Measurements from ENCODE around the gene ANO4. TPM values are rescaled to one million over a fixed set of nuclear protein-coding genes. Genes with fewer than 3 reads are reported as not detected.
"Not testable (repeated sequence)": the region's sequence is repeated elsewhere in the genome, so short reads cannot be mapped to it uniquely, and the experiment has no call there.

Gene ANO4
- total RNA-seq, 2 experiments from 2014 or later = not detected

DNA sequence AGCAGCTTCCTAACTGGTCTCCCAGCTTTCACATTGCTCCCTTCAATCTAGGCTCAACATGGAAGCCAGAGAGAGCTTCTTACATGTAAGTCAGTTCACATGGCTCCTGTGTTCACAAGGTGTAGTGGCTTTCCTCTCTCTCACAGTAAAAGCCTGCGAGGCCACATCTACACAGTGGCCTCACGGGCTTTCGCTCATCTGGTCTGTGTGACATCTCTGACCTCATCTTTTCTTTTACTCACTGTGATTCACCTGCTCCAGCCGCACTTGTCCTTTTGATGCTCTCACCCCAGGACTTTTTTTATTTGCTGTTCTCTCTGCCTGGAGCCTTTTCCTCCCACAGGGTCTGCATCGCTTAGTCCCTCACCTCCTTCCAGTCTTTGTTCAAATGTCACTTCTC lies 293.3 kb downstream of the ANO4 start:
- Mint-ChIP-seq H3K4me1 (ENCODE audit: low read depth) (no peaks in the 10 kb centered on the region), H3K4me3 (no peak overlapping the region), H3K27ac (no peak overlapping the region), H3K27me3 (no peaks in the 10 kb centered on the region), H3K36me3 (ENCODE audit: low read depth) (no peaks in the 10 kb centered on the region), H3K9me3 (no peaks in the 10 kb centered on the region)
- ChIA-PET CTCF (no interaction called here), POLR2A (no interaction called here)
- DNase-seq = no peak
- ATAC-seq = no peak
- TF ChIP-seq, protein P1, sequence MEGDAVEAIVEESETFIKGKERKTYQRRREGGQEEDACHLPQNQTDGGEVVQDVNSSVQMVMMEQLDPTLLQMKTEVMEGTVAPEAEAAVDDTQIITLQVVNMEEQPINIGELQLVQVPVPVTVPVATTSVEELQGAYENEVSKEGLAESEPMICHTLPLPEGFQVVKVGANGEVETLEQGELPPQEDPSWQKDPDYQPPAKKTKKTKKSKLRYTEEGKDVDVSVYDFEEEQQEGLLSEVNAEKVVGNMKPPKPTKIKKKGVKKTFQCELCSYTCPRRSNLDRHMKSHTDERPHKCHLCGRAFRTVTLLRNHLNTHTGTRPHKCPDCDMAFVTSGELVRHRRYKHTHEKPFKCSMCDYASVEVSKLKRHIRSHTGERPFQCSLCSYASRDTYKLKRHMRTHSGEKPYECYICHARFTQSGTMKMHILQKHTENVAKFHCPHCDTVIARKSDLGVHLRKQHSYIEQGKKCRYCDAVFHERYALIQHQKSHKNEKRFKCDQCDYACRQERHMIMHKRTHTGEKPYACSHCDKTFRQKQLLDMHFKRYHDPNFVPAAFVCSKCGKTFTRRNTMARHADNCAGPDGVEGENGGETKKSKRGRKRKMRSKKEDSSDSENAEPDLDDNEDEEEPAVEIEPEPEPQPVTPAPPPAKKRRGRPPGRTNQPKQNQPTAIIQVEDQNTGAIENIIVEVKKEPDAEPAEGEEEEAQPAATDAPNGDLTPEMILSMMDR (IDR thresholded peaks at IDR 0.05) = no peak
- intact Hi-C loops (cut with micrococcal nuclease) = no loop called here

DNA sequence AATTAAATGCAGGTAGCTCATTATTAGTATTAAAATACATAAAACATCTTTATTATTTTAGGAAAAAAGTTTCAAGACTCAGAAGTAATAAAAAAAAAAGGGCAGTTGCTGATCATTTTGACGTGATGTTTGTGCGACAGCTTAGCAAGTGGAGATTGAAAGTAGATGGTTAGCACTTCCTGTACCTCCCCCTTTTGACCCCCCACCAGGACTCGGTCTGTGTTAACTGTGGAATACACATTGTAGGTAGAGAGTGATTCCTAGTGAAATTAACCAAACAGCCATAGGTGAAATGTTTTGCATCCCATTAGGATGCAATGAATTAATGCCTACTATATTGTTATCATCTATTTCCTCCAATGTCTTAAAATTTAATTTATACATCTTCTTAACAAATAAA lies 294.7 kb downstream of the ANO4 start:
- Mint-ChIP-seq H3K27me3 (no peaks in the 10 kb centered on the region), H3K4me1 (ENCODE audit: low read depth) (no peaks in the 10 kb centered on the region), H3K27ac (no peak overlapping the region), H3K36me3 (ENCODE audit: low read depth) (no peaks in the 10 kb centered on the region), H3K4me3 (no peak overlapping the region), H3K9me3 (no peaks in the 10 kb centered on the region)
- ChIA-PET POLR2A (no interaction called here), CTCF (no interaction called here)
- TF ChIP-seq, protein P1 (IDR thresholded peaks at IDR 0.05) = no peak
- DNase-seq (no peak), ATAC-seq (no peak)
- intact Hi-C loops (cut with micrococcal nuclease) = no loop called here

DNA sequence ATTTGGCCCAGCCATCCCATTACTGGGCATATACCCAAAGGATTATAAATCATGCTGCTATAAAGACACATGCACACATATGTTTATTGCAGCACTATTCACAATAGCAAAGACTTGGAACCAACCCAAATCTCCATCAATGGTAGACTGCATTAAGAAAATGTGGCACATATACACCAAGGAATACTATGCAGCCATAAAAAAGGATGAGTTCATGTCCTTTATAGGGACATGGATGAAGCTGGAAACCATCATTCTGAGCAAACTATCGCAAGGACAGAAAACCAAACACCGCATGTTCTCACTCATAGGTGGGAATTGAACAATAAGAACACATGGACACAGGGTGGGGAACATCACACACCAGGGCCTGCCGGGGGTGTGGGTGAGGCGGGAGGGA lies 295.6 kb downstream of the ANO4 start:
- ATAC-seq; intact Hi-C loops (cut with micrococcal nuclease); H3K27ac Mint-ChIP-seq; H3K4me3 Mint-ChIP-seq; CTCF ChIA-PET; H3K9me3 Mint-ChIP-seq; DNase-seq; H3K27me3 Mint-ChIP-seq; POLR2A ChIA-PET; H3K36me3 Mint-ChIP-seq (ENCODE audit: low read depth); H3K4me1 Mint-ChIP-seq (ENCODE audit: low read depth): not testable (repeated sequence)

DNA sequence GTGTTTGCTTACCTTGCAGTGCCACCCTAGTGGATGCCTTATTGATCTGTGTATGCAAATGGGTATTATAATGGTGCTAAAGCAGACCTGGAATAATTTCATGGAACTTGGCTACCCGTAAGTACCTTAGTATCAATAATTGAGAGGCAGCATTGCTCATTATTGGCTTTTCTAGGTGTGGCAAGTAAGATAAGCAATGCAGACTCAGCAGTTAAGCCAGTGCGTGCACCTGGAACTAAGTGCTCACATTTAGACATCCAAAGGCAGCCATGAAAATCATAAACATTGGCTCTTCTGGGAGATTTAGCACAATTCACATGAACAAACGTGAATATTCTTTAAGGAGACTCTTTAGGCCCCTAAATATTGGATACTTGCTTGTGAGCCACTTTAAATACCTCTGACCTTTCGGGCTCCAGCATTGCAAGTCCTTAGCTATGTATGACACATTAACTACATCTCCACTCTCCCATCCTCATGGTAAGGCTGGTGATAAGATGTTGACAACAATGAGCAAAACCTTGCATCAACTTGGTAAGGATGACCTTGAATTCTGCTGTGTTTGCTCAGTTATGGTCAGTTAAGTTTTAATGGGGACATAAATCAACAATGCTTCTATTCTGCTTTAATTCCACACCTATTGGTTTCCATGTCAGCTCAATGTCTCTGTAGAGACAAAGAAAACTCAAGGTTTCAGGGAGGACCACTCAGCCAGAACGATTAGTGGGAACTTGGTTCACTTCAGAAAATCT lies 303.4 kb downstream of the ANO4 start:
- Mint-ChIP-seq H3K36me3 (ENCODE audit: low read depth) (no peaks in the 10 kb centered on the region), H3K4me3 (no peak overlapping the region), H3K4me1 (ENCODE audit: low read depth) (no peaks in the 10 kb centered on the region), H3K27me3 (no peaks in the 10 kb centered on the region), H3K9me3 (peaks cover 2% of the 10 kb centered on the region), H3K27ac (no peak overlapping the region)
- ATAC-seq = no peak
- intact Hi-C loops (cut with micrococcal nuclease) = no loop called here
- no peak for DNase-seq
- ChIA-PET CTCF (no interaction called here), POLR2A (no interaction called here)
- TF ChIP-seq, protein P1 (IDR thresholded peaks at IDR 0.05) = no peak

DNA sequence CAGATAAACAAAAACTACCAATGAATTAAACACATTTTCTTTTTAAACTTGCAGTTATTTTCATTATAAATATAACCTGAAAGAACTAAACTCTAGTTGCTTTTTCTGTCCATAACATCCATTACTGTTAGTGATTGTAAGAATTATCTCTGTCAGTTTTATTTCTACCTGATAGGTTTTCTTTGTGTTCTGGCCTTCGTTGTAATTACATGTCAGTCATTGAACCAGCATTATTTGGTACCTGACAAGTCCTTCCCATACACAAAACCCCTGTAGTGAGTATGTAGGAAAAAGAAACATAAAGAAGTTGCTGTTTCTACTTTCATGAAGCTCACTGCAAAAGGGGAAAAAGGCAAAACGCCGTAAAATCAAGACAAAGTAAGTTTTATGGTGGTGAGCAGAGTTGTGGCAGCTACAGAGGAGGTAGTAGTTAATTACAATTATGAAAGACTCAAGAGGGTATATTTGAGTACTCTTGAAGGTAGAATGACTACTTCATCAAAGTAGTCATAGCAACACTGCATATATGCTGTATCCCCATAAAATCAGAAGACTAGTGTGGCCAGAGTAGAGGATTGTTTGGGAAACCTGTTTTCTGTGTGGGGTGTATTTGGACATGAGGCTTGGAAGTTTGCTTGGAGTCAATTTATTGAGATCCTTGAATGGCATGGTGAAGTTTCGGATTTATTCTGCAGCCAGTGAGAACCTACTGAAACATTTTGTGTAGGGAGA lies 312.6 kb downstream of the ANO4 start:
- no peak for DNase-seq
- intact Hi-C loops (cut with micrococcal nuclease) = no loop called here

More for the DNA sequence above, 312.6 kb downstream of the ANO4 start:
- TF ChIP-seq, protein P1 (IDR thresholded peaks at IDR 0.05) = no peak
- ChIA-PET CTCF (no interaction called here), POLR2A (no interaction called here)
- H3K27me3 Mint-ChIP-seq = no peaks in the 10 kb centered on the region
- no peaks in the 10 kb centered on the region for H3K36me3 Mint-ChIP-seq (ENCODE audit: low read depth)
- no peak overlapping the region for H3K4me3 Mint-ChIP-seq
- no peak for ATAC-seq
- no peak overlapping the region for H3K27ac Mint-ChIP-seq
- no peaks in the 10 kb centered on the region for H3K4me1 Mint-ChIP-seq (ENCODE audit: low read depth)
- no peaks in the 10 kb centered on the region for H3K9me3 Mint-ChIP-seq

Measured in activated CD8-positive, alpha-beta T cell treated with anti-CD3 and anti-CD28 coated beads for 36 hours (primary cell).